ENCODE data around the gene ZFPL1.

Gene ZFPL1

DNA sequence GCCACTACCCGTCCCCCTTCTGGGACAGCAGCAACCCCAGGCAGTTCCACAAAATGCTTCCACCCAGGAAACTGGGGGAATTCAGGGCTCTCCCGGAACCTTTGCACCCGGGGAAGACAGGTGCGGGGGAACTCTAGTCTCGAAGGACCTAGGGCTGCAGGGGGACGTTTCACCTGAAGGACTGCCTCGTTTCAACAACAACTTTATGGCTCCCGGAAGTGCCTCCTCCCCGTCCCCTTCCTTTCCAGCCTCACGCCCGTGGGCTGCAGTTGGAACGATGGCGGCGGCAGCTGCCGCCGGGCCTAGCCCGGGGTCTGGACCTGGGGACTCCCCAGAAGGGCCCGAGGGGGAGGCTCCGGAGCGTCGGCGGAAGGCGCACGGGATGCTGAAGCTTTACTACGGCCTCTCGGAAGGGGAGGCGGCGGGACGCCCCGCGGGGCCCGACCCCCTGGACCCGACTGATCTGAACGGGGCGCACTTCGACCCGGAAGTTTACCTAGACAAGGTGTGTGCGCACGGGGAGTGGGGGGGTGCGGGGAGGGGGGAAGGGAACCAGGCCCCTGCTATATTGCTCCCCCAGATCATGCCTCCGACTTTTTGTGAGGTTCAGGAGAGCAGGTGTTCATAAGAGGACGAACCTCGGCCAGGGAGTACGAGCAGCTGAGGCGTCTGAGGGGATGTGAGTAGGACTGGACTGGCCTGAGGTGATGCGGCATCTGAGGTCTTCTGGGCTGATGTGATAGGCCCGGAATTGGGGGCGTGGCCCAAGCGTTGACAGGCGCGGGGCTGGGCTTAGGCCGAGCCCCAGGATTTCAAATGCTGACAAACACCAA is 12.2 kb downstream of the ZFPL1 start, which contains the start of gene VPS51:
TSS of gene VPS51 (plus strand) at position 241 of the 833 bp plus-strand sequence. CDS start at position 278, 37 bp downstream.
- peak; percentile 89 to 90 for DNase-seq

- no peak for DNase-seq
Observed at GRCh38 chr11:65096926-65097325, 12.9 kb downstream of the ZFPL1 start.

- DNase-seq, result no peak
Observed at GRCh38 chr11:65100674-65101350, 16.8 kb downstream of the ZFPL1 start.

DNA sequence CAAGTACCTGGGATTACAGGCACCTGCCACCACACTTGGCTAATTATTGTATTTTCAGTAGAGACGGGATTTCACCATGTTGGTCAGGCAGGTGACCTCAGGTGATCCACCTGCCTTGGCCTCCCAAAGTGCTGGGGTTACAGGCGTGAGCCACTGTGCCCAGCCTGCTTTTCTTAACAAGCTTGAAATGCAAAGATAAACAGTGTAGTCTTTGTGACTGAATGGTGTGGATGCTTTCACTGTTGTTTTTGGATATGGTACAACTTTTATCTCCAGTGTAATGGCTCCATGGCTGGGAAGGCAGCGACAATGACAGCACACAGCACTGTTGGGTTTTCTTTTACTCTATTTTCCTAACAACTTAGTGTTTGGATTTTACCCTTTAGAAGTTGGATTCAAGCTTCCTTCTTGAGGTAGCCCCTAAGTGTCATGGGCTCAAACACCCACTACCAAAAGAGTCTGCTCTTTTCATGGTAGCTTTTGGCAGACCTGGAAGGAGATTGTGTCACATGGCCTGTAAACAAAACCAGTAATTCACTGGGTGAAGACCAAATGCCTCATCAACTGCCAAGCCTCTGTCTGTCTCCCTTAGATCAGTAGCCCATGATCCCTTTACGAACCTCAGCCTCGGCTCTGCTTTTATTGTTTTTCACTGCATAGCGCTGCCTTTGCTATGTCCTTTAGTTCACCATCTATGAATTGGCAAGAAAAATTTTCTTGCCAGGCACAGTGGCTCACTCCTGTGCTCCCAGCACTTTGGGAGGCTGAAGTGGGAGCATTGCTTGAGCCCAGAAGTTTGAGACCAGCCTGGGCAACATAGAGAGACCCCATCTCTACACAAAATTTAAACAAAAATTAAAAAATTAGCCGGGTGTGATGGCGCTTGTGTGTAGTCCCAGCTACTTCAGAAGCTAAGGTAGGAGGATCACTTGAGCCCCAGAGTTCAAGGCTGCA is 18.4 kb downstream of the ZFPL1 start:
- no peak for DNase-seq

DNA sequence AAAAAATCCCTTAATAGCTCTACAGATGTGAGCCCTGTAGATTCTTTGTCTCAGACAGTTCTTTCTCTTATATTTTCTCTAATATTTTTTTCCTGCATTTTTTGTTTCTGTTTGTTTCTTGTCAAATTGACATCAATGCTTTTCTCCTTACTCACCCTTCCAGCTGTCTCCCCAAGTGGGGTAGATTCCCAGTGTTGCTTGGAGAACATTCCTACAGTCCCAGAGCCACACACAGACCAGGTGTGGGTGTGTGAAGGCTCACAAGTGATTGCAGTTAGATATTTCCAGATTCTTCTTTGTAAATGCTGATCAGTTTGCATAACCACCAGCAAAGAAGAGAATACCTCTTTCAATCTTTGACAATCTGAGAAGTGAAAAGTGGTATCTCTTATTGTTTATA is 19.5 kb downstream of the ZFPL1 start:
- no peak for DNase-seq

DNA sequence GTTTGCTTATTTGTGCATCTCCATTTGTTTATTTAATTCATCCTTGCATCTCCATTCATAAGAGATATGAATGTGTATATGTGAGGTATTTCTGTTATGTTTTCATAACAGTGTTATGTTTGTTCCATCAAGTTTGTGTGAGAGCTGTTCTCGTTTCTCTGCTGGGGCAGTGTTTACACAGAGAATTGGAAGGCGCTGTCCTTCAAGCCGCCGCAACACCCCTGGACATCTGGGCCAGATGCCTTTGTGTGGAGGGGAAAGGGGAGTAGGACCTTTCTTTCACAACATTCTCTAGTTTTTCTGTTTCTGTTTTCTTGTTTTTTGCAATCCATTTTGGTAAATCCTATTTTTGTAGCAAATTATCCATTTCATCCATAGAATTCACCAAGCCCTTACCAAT is 20.6 kb downstream of the ZFPL1 start:
- DNase-seq, result no peak

DNA sequence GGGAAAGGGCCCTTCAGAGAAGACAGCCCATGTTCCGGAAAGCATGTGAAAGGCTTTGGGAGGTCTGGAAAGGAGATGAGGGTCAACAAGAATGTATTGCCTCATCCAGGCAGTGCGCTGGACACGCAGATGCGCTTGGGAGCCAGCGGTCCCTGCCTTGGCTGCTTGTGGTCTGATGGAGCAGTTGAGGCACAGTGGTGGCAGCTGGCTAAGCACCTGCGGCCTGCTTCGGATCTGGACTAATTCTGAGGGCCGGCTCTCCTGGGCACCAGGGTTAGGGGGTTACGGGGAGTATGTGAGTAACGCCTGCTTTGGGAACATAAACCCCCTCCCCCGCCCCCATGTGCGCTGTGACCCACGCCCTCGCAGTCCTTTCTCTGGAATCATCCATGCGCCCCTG is 23.1 kb downstream of the ZFPL1 start:
- DNase-seq, result no peak

DNA sequence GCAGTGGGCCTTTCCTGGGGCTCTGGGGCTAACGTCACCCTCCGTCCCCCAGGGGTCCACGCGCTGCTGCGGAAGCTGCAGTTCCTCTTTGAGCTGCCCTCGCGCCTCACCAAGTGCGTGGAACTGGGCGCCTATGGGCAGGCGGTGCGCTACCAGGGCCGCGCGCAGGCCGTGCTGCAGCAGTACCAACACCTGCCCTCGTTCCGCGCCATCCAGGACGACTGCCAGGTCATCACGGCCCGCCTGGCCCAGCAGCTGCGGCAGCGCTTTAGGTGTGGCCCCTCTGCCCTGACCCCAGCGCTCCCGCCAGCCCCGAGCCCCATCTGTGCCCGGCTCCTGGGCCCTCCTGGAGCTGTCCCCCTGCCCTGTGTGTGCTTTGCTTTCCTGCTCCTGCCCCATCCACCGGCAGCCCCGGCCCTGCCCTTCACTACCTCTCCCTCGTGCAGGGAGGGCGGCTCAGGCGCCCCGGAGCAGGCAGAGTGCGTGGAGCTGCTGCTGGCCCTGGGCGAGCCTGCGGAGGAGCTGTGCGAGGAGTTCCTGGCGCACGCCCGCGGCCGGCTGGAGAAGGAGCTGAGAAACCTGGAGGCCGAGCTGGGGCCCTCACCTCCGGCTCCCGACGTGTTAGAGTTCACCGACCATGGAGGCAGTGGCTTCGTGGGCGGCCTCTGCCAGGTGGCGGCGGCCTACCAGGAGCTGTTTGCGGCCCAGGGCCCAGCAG is 23.9 kb downstream of the ZFPL1 start:
- DNase-seq, result no peak

GRCh38 chr11:65108469-65109123 is 24.6 kb downstream of the ZFPL1 start:
- DNase-seq, result no peak

DNA sequence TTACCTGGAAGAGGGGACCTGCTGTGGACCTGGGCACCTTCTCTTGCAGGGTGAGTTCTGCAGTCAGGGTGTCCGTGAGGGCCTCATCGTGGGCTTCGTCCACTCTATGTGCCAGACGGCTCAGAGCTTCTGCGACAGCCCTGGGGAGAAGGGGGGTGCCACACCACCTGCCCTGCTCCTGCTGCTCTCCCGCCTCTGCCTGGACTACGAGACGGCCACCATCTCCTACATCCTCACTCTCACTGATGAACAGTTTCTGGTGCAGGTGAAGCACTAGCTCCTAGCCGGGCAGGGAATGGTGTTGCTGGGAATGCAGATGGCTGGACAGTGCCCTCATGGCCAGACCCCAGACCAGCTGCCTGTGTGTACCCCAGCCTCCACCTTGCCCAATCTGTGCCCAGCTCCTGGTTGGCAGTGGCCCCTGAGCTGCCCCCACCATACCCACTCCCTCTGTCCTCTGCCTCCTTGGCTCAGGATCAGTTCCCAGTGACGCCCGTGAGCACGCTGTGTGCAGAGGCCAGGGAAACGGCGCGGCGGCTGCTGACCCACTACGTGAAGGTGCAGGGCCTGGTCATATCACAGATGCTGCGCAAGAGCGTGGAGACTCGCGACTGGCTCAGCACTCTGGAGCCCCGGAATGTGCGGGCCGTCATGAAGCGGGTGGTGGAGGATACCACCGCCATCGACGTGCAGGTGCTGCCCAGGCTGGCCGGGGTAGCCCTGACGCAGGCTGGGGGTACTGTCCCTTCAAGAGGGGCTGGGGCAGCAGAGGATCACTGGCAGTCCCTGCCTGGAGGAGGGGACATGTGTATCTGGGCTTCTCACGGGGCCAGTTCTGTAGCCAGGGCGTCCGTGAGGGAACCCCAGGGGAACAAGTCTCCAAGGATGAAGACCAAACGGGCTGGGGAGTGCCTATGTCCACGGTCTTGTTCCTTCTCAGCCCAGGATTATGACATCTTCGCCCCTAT is 25.5 kb downstream of the ZFPL1 start:
- no peak for DNase-seq

GRCh38 chr11:65110354-65110861 is 26.4 kb downstream of the ZFPL1 start:
- peak; percentile 99 to 100 for DNase-seq

DNA sequence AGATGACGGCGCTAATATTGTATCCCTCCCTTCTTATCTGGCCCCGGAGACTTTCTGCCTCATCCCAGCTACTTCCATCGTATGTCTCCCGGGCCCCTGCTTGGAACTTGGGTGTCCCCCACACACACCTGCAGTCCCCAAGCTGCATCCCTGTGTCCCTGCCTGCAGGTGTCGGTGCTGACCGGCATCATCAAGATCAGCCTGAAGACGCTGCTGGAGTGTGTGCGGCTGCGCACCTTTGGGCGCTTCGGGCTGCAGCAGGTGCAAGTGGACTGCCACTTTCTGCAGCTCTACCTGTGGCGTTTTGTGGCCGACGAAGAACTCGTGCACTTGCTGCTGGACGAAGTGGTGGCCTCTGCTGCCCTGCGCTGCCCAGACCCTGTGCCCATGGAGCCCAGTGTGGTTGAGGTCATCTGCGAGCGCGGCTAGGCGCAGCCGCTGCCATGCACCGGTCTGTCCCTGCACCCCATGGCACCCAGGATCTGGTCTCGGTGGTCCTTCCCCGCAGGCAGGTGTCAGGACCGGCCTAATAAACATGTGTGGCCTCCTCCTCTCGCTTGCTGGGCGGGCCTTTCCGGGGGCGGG is 27.2 kb downstream of the ZFPL1 start:
- no peak for DNase-seq

DNA sequence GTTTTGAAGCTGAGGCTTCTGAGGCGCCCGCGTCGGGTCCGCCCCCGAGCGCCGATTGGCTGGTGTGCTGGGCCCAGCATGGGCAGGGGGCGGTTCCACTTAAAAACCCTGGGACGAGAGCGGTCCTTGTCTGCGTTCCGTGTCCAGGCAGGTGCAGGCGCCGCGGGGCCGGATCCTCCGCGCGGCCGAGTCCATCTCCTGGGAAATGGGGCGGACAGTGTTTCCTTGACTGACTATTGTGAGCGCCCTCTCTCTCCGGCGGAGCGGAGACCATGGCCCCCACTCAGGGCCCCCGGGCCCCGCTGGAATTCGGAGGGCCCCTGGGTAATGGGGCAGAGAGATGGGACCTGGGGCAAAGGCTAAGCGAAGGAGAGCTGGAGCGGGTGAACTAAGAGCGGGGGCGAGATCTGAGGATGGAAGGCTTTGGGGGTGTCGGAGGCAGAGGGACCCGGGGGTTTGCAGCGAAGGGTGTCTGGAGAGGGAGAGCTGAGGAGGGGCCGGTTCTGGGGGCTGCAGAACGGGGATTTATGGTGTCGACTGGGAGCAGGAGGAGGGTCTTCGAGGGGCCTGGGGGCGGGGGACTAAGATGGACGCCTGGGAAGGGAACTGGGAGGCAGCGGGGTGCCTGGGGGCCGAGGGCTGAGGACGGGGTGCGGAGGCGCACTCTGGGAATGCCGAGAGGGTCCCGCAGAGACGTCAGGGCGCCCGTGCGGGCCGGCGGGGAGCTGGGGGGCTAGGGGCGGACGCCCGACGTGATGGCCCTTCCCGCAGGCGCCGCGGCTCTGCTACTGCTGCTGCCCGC is 27.9 kb downstream of the ZFPL1 start, which contains the start of gene TM7SF2:
TSS of gene TM7SF2 (plus strand) at position 129 of the 802 bp plus-strand sequence. CDS start at position 273, 144 bp downstream.
- peak; percentile 96 for DNase-seq

DNA sequence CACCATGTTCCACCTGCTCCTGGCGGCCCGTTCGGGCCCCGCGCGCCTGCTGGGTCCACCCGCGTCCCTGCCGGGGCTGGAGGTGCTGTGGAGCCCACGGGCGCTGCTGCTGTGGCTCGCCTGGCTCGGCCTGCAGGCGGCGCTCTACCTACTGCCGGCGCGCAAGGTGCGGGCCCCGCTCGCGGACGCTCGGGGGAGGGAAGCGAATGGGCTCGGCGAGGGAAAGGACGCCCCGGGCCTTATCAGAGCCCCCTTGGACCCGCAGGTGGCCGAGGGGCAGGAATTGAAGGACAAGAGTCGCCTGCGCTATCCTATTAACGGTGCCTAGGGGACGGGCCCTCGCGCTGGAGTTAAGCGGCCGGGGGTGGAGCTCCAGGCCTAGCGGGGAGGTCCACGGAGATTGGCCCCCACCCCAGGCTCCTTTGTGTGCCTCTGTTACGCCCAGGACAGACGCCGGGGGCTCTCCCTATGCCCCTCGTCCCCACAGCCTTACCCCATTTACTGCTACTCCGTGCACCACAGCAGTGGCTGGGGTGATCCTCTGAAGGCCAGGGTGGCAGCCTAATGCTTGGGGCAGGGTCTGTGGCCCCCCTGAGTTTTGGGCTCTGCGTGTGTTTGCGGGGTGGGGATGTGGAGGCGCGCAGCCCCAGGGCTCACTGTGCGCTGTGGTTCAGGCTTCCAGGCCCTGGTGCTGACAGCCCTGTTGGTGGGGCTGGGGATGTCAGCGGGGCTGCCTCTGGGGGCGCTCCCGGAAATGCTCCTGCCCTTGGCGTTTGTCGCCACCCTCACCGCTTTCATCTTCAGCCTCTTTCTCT is 28.7 kb downstream of the ZFPL1 start:
- peak; percentile 81 to 86 for DNase-seq

- no peak for DNase-seq
Observed at GRCh38 chr11:65113361-65113756, 29.3 kb downstream of the ZFPL1 start.

DNA sequence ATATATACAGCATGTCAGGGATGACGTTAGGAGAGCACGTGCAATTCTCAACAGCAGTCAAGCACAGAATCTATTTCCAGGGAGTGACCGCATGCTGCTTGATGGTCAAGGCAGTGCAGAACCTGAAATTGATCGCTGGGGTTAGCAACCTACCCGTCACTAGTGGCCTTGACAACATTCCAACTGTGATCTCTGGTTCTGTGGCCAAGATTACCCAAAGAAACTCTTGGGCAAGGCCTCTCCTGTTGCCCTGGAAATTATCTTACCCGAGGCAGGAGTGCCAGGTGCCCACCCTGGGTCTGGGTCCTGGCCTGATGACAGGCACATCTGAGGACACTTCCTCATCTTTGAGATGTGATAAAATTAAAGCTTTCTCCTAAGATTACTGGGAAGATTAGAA is 29.8 kb downstream of the ZFPL1 start:
- DNase-seq, result no peak

- DNase-seq, result no peak
Observed at GRCh38 chr11:65114538-65115171, 30.6 kb downstream of the ZFPL1 start.

All from activated T-cell treated with anti-CD3 and anti-CD28 coated beads, Interleukin-2, amount 50 U/mL, for 48 hours (primary cell).